Tibial artery (tissue), 4 donors: Measurements from ENCODE around the gene CMTM8.

Source experiments
- DNase-seq, 2 donors: peaks; one replicate each; pipeline ENCODE4 v3.0.0-alpha.2; 2019
- H3K27ac ChIP-seq, 2 donors: fragments of 200-600 bp; sonication (generic) in 1 of 2; 1 replicate in 1 of 2; 2 replicates in 1 of 2; pipeline ENCODE4 v1.5.1; 2018 to 2019; ENCODE audit warnings: mild to moderate bottlenecking in 1 of 2
- H3K27me3 ChIP-seq, 2 donors: fragments of 200-600 bp; sonication (generic) in 1 of 2; one replicate each; pipeline versions ENCODE4 v1.5.1 to v1.6.0; 2016 to 2019
- H3K36me3 ChIP-seq, 3 donors: fragments of 200-600 bp; sonication (generic) in 2 of 3; one replicate each; pipeline ENCODE4 v1.5.1; 2016 to 2019; ENCODE audit warnings: mild to moderate bottlenecking in 2 of 3
- H3K4me1 ChIP-seq, 4 donors: fragments of 200-600 bp; sonication (generic) in 2 of 4; 1 replicate in 3 of 4; 2 replicates in 1 of 4; pipeline ENCODE4 v1.5.1; 2016 to 2019
- H3K4me3 ChIP-seq, 2 donors: fragments of 200-600 bp; sonication (generic) in 1 of 2; 1 replicate in 1 of 2; 2 replicates in 1 of 2; pipeline ENCODE4 v1.5.1; 2018 to 2019; ENCODE audit warnings: mild to moderate bottlenecking in 2 of 2
- H3K9me3 ChIP-seq, 3 donors: fragments of 200-600 bp; sonication (generic) in 1 of 3; one replicate each; pipeline ENCODE4 v1.5.1; 2016 to 2019
- intact Hi-C: fragments of 100-400 bp; cut with DNase I; formaldehyde crosslinking; loops from one replicate; pipeline ENCODE4 v1.15.0; 2023; ENCODE audit warnings: low total_unique reads
- TF ChIP-seq, protein P1 (sequence below), 2 experiments: fragments of 200-600 bp in 1 of 2; fragments of 450-650 bp in 1 of 2; IDR thresholded peaks; one replicate each; pipeline ENCODE4 v1.5.1; 2017 to 2019; ENCODE audit warnings: antibody characterized with exemption in 2 of 2, mild to moderate bottlenecking in 1 of 2, moderate library complexity in 1 of 2

The CMTM8 gene

DNA sequence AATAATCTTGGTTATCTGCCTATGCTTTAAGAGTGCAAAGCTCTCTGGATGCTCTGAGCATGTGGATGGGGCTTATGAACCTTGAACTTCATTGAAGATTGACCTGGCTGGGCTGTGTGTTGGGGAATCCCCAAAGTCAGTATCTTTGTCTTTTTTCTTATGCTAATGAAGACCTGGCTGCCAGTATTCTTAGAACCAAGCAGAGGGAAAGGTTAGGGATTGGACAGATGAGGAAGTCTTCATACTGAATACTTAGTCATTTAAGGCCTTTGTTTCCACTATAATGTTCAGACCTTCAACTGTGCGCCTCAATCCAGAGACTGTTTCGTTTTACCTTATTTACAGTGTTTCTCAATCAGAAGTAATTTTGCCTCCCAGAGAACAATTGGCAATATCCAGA, 110.7 kb downstream of the CMTM8 start:
- Histone ChIP-seq H3K27ac (no peak overlapping the region), H3K4me1 (peaks cover 0 to 6% (median 0%) of the 10 kb centered on the region in 4 donors), H3K27me3 (no peaks in the 10 kb centered on the region), H3K4me3 (no peak overlapping the region), H3K36me3 (no peaks in the 10 kb centered on the region), H3K9me3 (no peaks in the 10 kb centered on the region)
- intact Hi-C loops: no loop called here
- TF ChIP-seq, protein P1, sequence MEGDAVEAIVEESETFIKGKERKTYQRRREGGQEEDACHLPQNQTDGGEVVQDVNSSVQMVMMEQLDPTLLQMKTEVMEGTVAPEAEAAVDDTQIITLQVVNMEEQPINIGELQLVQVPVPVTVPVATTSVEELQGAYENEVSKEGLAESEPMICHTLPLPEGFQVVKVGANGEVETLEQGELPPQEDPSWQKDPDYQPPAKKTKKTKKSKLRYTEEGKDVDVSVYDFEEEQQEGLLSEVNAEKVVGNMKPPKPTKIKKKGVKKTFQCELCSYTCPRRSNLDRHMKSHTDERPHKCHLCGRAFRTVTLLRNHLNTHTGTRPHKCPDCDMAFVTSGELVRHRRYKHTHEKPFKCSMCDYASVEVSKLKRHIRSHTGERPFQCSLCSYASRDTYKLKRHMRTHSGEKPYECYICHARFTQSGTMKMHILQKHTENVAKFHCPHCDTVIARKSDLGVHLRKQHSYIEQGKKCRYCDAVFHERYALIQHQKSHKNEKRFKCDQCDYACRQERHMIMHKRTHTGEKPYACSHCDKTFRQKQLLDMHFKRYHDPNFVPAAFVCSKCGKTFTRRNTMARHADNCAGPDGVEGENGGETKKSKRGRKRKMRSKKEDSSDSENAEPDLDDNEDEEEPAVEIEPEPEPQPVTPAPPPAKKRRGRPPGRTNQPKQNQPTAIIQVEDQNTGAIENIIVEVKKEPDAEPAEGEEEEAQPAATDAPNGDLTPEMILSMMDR (IDR thresholded peaks at IDR 0.05): no peak
- no peak for DNase-seq

GRCh38 chr3:32352563-32352962, 114.1 kb downstream of the CMTM8 start:
- no peak for DNase-seq
- H3K36me3 ChIP-seq: no peaks in the 10 kb centered on the region
- no peak overlapping the region for H3K27ac ChIP-seq
- H3K27me3 ChIP-seq: no peaks in the 10 kb centered on the region
- no peaks in the 10 kb centered on the region for H3K9me3 ChIP-seq
- peaks cover 0 to under 1% (median 0%) of the 10 kb centered on the region in 4 donors for H3K4me1 ChIP-seq
- TF ChIP-seq, protein P1 (IDR thresholded peaks at IDR 0.05): no peak
- H3K4me3 ChIP-seq: no peak overlapping the region
- intact Hi-C loops: no loop called here

DNA sequence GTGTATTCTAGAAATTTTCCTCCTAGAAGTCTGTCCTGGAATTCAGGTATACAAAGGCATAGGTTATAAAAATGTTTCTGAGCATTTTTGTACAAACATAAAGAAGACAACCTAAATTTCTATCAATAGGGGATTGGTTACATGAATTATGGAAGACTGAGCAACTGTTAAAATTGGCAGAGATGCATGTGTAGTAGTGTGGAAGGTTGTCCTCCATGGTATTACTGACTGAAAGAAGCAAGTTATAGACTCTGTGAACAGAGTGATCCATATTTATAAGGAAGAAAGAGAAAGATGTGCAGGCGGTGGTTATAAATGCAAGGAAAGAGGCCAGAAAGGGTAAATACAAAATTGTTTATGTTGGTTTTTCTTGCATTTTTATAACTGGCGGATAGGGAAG, 114.9 kb downstream of the CMTM8 start:
- no peaks in the 10 kb centered on the region for H3K27me3 ChIP-seq
- no peaks in the 10 kb centered on the region for H3K9me3 ChIP-seq
- H3K4me3 ChIP-seq: no peak overlapping the region
- H3K36me3 ChIP-seq: no peaks in the 10 kb centered on the region
- intact Hi-C loops: no loop called here
- no peaks in the 10 kb centered on the region for H3K4me1 ChIP-seq
- H3K27ac ChIP-seq: no peak overlapping the region
- DNase-seq: no peak
- TF ChIP-seq, protein P1 (IDR thresholded peaks at IDR 0.05): no peak

DNA sequence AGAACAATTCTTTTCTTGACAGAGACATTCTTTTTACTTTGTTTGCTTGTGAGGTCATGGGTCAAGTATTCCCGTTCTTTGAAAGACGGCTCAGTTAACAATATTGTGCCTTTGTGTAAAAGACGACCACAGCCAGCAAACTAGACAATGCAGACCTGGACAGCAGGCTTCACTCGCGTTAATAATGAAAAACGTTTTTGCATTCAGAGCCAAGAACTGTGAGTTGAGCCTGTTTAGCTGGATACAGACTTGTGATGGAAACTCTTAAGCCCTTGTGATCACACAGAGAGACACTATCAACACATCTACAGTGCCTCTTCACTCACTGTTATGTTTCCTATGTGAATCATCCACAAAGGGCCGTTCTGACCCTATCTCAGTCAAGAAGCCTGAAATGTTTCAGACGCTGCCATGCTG, 115.9 kb downstream of the CMTM8 start:
- Histone ChIP-seq H3K27ac (no peak overlapping the region), H3K4me1 (no peaks in the 10 kb centered on the region), H3K4me3 (no peak overlapping the region), H3K27me3 (no peaks in the 10 kb centered on the region), H3K36me3 (no peaks in the 10 kb centered on the region), H3K9me3 (no peaks in the 10 kb centered on the region)
- no peak for DNase-seq
- TF ChIP-seq, protein P1 (IDR thresholded peaks at IDR 0.05): no peak
- intact Hi-C loops: no loop called here

DNA sequence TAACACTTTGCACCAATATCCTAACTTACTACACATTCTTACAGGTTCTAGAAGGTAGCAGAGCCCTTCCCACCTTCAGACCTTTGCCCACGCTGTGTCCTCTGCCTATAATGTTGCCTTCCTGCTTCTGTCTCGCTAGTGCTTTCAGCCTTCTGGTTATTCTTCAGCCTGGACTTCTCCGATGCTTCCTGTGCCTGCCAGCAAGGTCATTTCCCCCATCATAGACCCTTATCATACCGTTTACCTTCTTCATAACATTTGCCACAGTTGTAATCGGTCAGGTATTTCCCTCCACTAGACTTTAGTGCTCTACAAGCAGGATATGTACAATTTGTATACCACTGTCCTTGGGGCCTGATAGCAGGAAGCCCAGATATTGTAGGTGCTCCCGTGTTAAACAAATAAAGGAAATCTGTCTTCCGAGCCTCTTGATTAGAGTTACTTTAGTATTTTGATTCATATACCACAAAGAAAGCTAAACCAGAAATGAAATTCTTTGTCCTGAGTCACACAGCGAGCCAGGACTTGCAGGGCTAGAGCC, 117.3 kb downstream of the CMTM8 start:
- Histone ChIP-seq H3K4me3 (no peak overlapping the region), H3K27ac (no peak overlapping the region), H3K36me3 (no peaks in the 10 kb centered on the region), H3K9me3 (no peaks in the 10 kb centered on the region), H3K4me1 (no peaks in the 10 kb centered on the region), H3K27me3 (no peaks in the 10 kb centered on the region)
- no peak for DNase-seq
- TF ChIP-seq, protein P1 (IDR thresholded peaks at IDR 0.05): no peak
- intact Hi-C loops: no loop called here
